Adrenal gland (tissue), 5 donors: ENCODE results near the gene TUBGCP2.

Experiments
- POLR2A ChIP-seq, 2 donors: fragments of 450-650 bp; IDR thresholded peaks; one replicate each; pipeline ENCODE4 v1.6.1; 2017; ENCODE audit warnings: antibody characterized with exemption in 2 of 2, mild to moderate bottlenecking in 2 of 2, moderate library complexity in 1 of 2
- TF ChIP-seq, protein P1 (sequence below), 6 experiments: fragments of 450-650 bp in 4 of 6; fragments of 200-600 bp in 2 of 6; sonication (generic) in 1 of 6; IDR thresholded peaks; 1 replicate in 5 of 6; 2 replicates in 1 of 6; pipeline versions ENCODE4 v1.5.1 to v1.8.0; 2016 to 2021; ENCODE audit warnings: antibody characterized with exemption in 6 of 6, mild to moderate bottlenecking in 2 of 6, moderate library complexity in 1 of 6
- donor health status: DM: no; HTN: no; CAD: no.

DNA sequence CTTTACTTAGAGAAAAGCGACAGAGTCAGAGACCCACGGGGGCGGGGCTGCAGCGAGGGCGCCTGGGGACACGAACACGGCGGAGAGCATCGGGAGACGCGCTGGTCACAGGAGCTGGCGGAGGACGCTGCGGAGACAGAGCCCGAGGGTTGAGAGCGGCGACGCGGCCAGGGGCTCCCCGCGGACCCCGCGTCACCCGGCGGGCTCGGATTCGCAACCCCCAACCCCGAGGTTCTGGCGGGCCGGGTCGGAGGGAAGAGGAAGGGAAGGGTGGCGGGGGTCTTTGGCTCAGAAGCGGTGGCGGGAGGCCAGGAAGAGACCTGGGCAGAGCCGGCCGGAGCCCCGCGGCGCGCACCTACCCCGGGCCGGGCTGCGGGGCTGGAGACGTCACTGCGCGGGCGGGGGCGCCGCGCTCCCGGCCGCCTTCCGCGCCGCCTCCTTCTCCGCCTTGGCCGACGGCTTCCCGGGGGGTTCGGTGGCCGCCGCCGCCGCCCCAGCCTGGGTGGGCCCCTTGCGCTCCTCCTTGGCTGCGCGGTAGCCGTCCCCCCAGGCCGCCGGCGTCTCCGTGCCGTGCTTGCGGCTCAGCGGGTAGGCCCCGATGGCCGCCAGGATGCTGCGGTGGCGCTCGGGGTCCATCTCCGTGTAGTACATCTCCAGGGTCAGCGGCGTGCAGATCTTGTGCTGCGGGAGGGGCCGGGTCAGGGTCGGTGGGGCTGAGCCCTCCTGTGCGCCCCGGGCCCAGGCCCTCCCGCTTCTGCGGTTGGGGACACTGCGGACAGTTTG lies 17.0 kb upstream of the TUBGCP2 start:
- TF ChIP-seq POLR2A (IDR thresholded peaks at IDR 0.05) = no peak
- TF ChIP-seq, protein P1, sequence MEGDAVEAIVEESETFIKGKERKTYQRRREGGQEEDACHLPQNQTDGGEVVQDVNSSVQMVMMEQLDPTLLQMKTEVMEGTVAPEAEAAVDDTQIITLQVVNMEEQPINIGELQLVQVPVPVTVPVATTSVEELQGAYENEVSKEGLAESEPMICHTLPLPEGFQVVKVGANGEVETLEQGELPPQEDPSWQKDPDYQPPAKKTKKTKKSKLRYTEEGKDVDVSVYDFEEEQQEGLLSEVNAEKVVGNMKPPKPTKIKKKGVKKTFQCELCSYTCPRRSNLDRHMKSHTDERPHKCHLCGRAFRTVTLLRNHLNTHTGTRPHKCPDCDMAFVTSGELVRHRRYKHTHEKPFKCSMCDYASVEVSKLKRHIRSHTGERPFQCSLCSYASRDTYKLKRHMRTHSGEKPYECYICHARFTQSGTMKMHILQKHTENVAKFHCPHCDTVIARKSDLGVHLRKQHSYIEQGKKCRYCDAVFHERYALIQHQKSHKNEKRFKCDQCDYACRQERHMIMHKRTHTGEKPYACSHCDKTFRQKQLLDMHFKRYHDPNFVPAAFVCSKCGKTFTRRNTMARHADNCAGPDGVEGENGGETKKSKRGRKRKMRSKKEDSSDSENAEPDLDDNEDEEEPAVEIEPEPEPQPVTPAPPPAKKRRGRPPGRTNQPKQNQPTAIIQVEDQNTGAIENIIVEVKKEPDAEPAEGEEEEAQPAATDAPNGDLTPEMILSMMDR (IDR thresholded peaks at IDR 0.05) = no peak
